Spleen (tissue), 11 donors: ENCODE results near the gene PRSS38. TPM values are rescaled to one million over a fixed set of nuclear protein-coding genes. Genes with fewer than 3 reads are reported as not detected.

Experiments
- DNase-seq: peaks from one replicate; pipeline ENCODE4 v3.0.0-alpha.2; 2020
- H3K27ac ChIP-seq, 8 donors: fragments of 200-600 bp; sonication (generic) in 7 of 8; 1 replicate in 4 of 8; 2 replicates in 4 of 8; pipeline versions ENCODE4 v1.5.0 to v1.8.0; 2016 to 2021; ENCODE audit warnings: inconsistent platforms in 4 of 8, mild to moderate bottlenecking in 4 of 8, moderate library complexity in 1 of 8
- H3K27me3 ChIP-seq, 7 donors: fragments of 200-600 bp; sonication (generic) in 6 of 7; replicated peaks in 1 of 7; 1 replicate in 4 of 7; 2 replicates in 3 of 7; pipeline versions ENCODE4 v1.5.0 to v1.8.0; 2016 to 2021; ENCODE audit warnings: inconsistent platforms in 3 of 7, mild to moderate bottlenecking in 1 of 7
- H3K36me3 ChIP-seq, 6 donors: fragments of 200-600 bp; sonication (generic) in 5 of 6; 1 replicate in 4 of 6; 2 replicates in 2 of 6; pipeline versions ENCODE4 v1.5.0 to v1.8.0; 2016 to 2021; ENCODE audit warnings: inconsistent platforms in 2 of 6
- H3K4me1 ChIP-seq, 6 donors: fragments of 200-600 bp; sonication (generic) in 5 of 6; 1 replicate in 3 of 6; 2 replicates in 3 of 6; pipeline versions ENCODE4 v1.5.0 to v1.8.0; 2016 to 2021; ENCODE audit warnings: inconsistent platforms in 3 of 6
- H3K4me3 ChIP-seq, 8 donors: fragments of 200-600 bp; sonication (generic) in 7 of 8; 1 replicate in 4 of 8; 2 replicates in 4 of 8; pipeline versions ENCODE4 v1.5.0 to v1.8.0; 2016 to 2021; ENCODE audit warnings: inconsistent platforms in 4 of 8, mild to moderate bottlenecking in 4 of 8, moderate library complexity in 2 of 8
- H3K9me3 ChIP-seq, 8 donors: fragments of 200-600 bp; sonication (generic) in 7 of 8; 1 replicate in 4 of 8; 2 replicates in 4 of 8; pipeline versions ENCODE4 v1.5.0 to v1.8.0; 2016 to 2021; ENCODE audit warnings: inconsistent platforms in 4 of 8
- CTCF ChIP-seq, 11 experiments: fragments of 200-600 bp in 7 of 11; fragments of 450-650 bp in 4 of 11; sonication (generic) in 4 of 11; IDR thresholded peaks in 8 of 11; conservative IDR thresholded peaks in 3 of 11; 1 replicate in 7 of 11; 2 replicates in 4 of 11; pipeline versions ENCODE4 v1.4.0 to v1.8.0; 2016 to 2021; ENCODE audit warnings: antibody characterized with exemption in 11 of 11, inconsistent platforms in 4 of 11, mild to moderate bottlenecking in 1 of 11
- POLR2A ChIP-seq, 3 donors: fragments of 450-650 bp; IDR thresholded peaks; one replicate each; pipeline ENCODE4 v1.5.1; 2017; ENCODE audit warnings: antibody characterized with exemption in 3 of 3, mild to moderate bottlenecking in 1 of 3
- POLR2AphosphoS5 ChIP-seq, 3 donors: sonication (generic); formaldehyde crosslinking; IDR thresholded peaks; one replicate each; pipeline ENCODE4 v1.5.1; 2017; ENCODE audit warnings: antibody characterized with exemption in 3 of 3
- WGBS, 5 donors: extraction: QIAGEN DNeasy Blood & Tissue Kit in 3 of 5; methylation state at CpG; one replicate each; pipeline versions ENCODE4 v1.1.5 to v1.1.7; 2013 to 2018; 5-methylcytosine and 5-hydroxymethylcytosine counted together
- intact Hi-C: fragments of 100-400 bp; cut with DNase I; formaldehyde crosslinking; loops from one replicate; pipeline ENCODE4 v1.15.0; 2023; ENCODE audit warnings: low total_unique reads
- polyA plus RNA-seq, 3 donors: library from polyadenylated mRNA; stranded (reverse); fragments of 200-250 nt; gene quantifications; one replicate each; pipeline ENCODE4 v1.2.1, GENCODE V29; 2013
- total RNA-seq, 7 donors: library from RNA; depleted of rRNA in 3 of 7; stranded (reverse); fragments of >200 nt in 3 of 7; fragmentation: NEBNext Ultra II Directional in 4 of 7; extraction: Animal tissue kit (Norgen Biotek cat#: 25700) in 4 of 7; gene quantifications; one replicate each; pipeline versions ENCODE4 v1.1.0 to v1.2.1, GENCODE V29; 2016 to 2021
- donor health status: healthy with polysubstance abuse.
- donor health status: DM: no; HTN: no; CAD: no; lungs with moderate emphysema.
- donor health status: DM: no; HTN: no; CAD: no.
- donor health status: Bipolar disorder and iron deficiency.
- donor health status: healthy.
- donor health status: DM: no; HTN: no; CAD: no.
- donor health status: DM: yes; HTN: yes; CAD: no.

Gene PRSS38
- total and polyA plus RNA-seq, 10 donors = not detected

GRCh38 chr1:227779021-227779441 lies 36.4 kb upstream of the PRSS38 start:
- intact Hi-C loops = no loop called here
- H3K4me1 ChIP-seq = peaks cover 0 to 11% (median 2%) of the 10 kb centered on the region in 6 donors
- no peak for DNase-seq
- 93 to 97% (median 95%) methylated on average over 3 to 10 of the region's 10 CpGs for WGBS, 5 donors
- TF ChIP-seq POLR2A (IDR thresholded peaks at IDR 0.05) = no peak
- no peak overlapping the region for H3K4me3 ChIP-seq
- H3K27me3 ChIP-seq = no peaks in the 10 kb centered on the region
- H3K9me3 ChIP-seq = no peaks in the 10 kb centered on the region
- peaks cover 0 to 77% (median 19%) of the 10 kb centered on the region in 6 donors for H3K36me3 ChIP-seq
- no peak overlapping the region for H3K27ac ChIP-seq

GRCh38 chr1:227779685-227780084 lies 35.8 kb upstream of the PRSS38 start:
- 77 to 94% (median 91%) methylated on average over 6 to 7 of the region's 7 CpGs for whole genome bisulfite sequencing, 5 donors
- no peak overlapping the region for H3K4me3 ChIP-seq
- DNase-seq = no peak
- H3K27me3 ChIP-seq = no peaks in the 10 kb centered on the region
- TF ChIP-seq POLR2AphosphoS5 (IDR thresholded peaks at IDR 0.05) (no peak), CTCF (IDR thresholded peaks at IDR 0.05 in 8 of 11, conservative IDR thresholded peaks at IDR 0.05 in 3 of 11) (no peak), POLR2A (IDR thresholded peaks at IDR 0.05) (no peak)
- no peak overlapping the region for H3K27ac ChIP-seq
- intact Hi-C loops = loop anchor here (10.0 kb wide), 1 partner anchor 705 kb away; the partner anchor contains the start of gene RNF187
- H3K9me3 ChIP-seq = no peaks in the 10 kb centered on the region
- H3K36me3 ChIP-seq = peaks cover 0 to 70% (median 19%) of the 10 kb centered on the region in 6 donors
- peaks cover 0 to 5% (median 0%) of the 10 kb centered on the region in 6 donors for H3K4me1 ChIP-seq

GRCh38 chr1:227780101-227781044 lies 35.1 kb upstream of the PRSS38 start:
- TF ChIP-seq POLR2AphosphoS5 (IDR thresholded peaks at IDR 0.05) = peak in 1 of 3 donors; percentile 39
- TF ChIP-seq POLR2A (IDR thresholded peaks at IDR 0.05) = no peak
- Histone ChIP-seq H3K27me3 (no peaks in the 10 kb centered on the region), H3K4me1 (no peaks in the 10 kb centered on the region), H3K36me3 (peaks cover 0 to 63% (median 17%) of the 10 kb centered on the region in 6 donors), H3K27ac (no peak overlapping the region), H3K4me3 (no peak overlapping the region), H3K9me3 (no peaks in the 10 kb centered on the region)
- WGBS, 5 donors = 74 to 89% (median 86%) methylated on average over 12 to 23 of the region's 23 CpGs
- intact Hi-C loops = loop anchor here (10.0 kb wide), 1 partner anchor 704 kb away; the partner anchor contains the start of gene RNF187
- DNase-seq = peak; percentile 69

- WGBS, 5 donors = 94 to 98% (median 96%) methylated on average over 12 to 15 of the region's 15 CpGs
- intact Hi-C loops = loop anchor here (10.0 kb wide), 1 partner anchor 703 kb away; the partner anchor contains the start of gene RNF187
- H3K27me3 ChIP-seq = peaks cover 0 to 8% (median 0%) of the 10 kb centered on the region in 7 donors
- H3K4me1 ChIP-seq = peaks cover 2 to 10% (median 6%) of the 10 kb centered on the region in 6 donors
- no peak for TF ChIP-seq POLR2A (IDR thresholded peaks at IDR 0.05)
- TF ChIP-seq POLR2AphosphoS5 (IDR thresholded peaks at IDR 0.05) = peak in 2 of 3 donors; percentile 11 to 23
- no peak for TF ChIP-seq CTCF (IDR thresholded peaks at IDR 0.05 in 8 of 11, conservative IDR thresholded peaks at IDR 0.05 in 3 of 11)
- no peak overlapping the region for H3K27ac ChIP-seq
- no peak overlapping the region for H3K4me3 ChIP-seq
- no peaks in the 10 kb centered on the region for H3K9me3 ChIP-seq
- H3K36me3 ChIP-seq = peaks cover 0 to 53% (median 7%) of the 10 kb centered on the region in 6 donors
- peak; percentile 67 for DNase-seq
Measured at GRCh38 chr1:227781314-227781930, 34.1 kb upstream of the PRSS38 start.
